B cell (primary cell): ENCODE measurements around the gene EXOC6B.

Experiments
- CTCF ChIP-seq: fragments of 200-600 bp; IDR thresholded peaks from one replicate; pipeline ENCODE4 v1.8.0; 2022; ENCODE audit warnings: antibody characterized with exemption, mild to moderate bottlenecking
- EZH2 ChIP-seq: IDR thresholded peaks from 2 replicates; pipeline ENCODE4 v1.6.1; 2012; ENCODE audit warnings: borderline replicate concordance, low read depth, mild to moderate bottlenecking, moderate library complexity, low read length; ENCODE audit not compliant: insufficient read depth, poor library complexity, severe bottlenecking

- TF ChIP-seq CTCF (no peak), EZH2 (no peak)
Measured at GRCh38 chr2:72235497-72236415, 590.1 kb downstream of the EXOC6B start.
